ENCODE measurements around the gene HOXA6. TPM values are rescaled to one million over a fixed set of nuclear protein-coding genes. Genes with fewer than 3 reads are reported as not detected.

HOXA6 gene
- polyA plus RNA-seq, 2 of the 4 experiments (the other 2 are of a cell fraction) = 0.90 to 2.1 TPM

DNA sequence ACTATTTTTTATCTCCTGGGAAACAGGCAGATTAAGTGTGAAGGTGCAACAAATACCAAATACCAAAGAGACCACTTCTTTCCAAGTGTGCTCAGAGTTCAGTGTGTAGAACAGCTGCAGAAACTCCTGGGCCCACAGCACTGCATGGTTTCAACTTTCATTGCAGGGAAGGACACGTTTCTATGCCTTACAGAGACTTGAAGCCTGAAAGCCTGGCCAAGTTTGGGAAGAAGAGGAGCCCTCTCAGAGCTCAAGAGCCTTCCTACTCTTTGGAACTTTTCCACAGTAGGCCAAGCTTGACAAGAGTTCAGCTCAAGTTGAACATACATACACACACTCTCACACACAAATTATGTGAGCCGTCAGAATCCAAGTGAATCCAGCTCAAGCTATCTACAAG is 19.5 kb downstream of the HOXA6 start:
- no peak overlapping the region for H3K4me3 ChIP-seq
- FAIRE-seq = peak; percentile 61
- no peak overlapping the region for H3K4me2 ChIP-seq
- no peak for DNase-seq (ENCODE audit: low read depth in 1 of 2, low spot score in 1 of 2)
- no peak for TF ChIP-seq JUN (IDR thresholded peaks at IDR 0.05)
- TF ChIP-seq, protein P1, sequence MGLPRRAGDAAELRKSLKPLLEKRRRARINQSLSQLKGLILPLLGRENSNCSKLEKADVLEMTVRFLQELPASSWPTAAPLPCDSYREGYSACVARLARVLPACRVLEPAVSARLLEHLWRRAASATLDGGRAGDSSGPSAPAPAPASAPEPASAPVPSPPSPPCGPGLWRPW (IDR thresholded peaks at IDR 0.05) = no peak
- TF ChIP-seq POLR2A (IDR thresholded peaks at IDR 0.05; ENCODE audit: low read length) = no peak
- TF ChIP-seq RARB (CRISPR knock-in tag; IDR thresholded peaks at IDR 0.05) = no peak
- TF ChIP-seq ZSCAN20 (CRISPR knock-in tag; IDR thresholded peaks at IDR 0.05) = no peak
- TF ChIP-seq, protein P2, sequence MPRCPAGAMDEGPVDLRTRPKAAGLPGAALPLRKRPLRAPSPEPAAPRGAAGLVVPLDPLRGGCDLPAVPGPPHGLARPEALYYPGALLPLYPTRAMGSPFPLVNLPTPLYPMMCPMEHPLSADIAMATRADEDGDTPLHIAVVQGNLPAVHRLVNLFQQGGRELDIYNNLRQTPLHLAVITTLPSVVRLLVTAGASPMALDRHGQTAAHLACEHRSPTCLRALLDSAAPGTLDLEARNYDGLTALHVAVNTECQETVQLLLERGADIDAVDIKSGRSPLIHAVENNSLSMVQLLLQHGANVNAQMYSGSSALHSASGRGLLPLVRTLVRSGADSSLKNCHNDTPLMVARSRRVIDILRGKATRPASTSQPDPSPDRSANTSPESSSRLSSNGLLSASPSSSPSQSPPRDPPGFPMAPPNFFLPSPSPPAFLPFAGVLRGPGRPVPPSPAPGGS (IDR thresholded peaks at IDR 0.05) = no peak
- no peak for TF ChIP-seq HEYL (CRISPR knock-in tag; IDR thresholded peaks at IDR 0.05)
- no peak for TF ChIP-seq NPAS2 (CRISPR knock-in tag; IDR thresholded peaks at IDR 0.05; ENCODE audit: borderline replicate concordance)
- CTCF ChIA-PET = interaction anchor here (0.9 to 1.9 kb wide), 5 partner anchors 8 to 1235 kb away, joined by 3 to 6 read pairs (median 3); no protein-coding TSS in a partner anchor
- H3K27ac ChIP-seq = no peak overlapping the region
- peaks cover 12% of the 10 kb centered on the region for H3K4me1 ChIP-seq
- 73% methylated on average over 2 of the region's 2 CpGs for WGBS (ENCODE audit: missing lambda C conversion rate)
- POLR2A ChIA-PET = no interaction called here
- H3K9me3 ChIP-seq = no peaks in the 10 kb centered on the region
- no peak for ATAC-seq

DNA sequence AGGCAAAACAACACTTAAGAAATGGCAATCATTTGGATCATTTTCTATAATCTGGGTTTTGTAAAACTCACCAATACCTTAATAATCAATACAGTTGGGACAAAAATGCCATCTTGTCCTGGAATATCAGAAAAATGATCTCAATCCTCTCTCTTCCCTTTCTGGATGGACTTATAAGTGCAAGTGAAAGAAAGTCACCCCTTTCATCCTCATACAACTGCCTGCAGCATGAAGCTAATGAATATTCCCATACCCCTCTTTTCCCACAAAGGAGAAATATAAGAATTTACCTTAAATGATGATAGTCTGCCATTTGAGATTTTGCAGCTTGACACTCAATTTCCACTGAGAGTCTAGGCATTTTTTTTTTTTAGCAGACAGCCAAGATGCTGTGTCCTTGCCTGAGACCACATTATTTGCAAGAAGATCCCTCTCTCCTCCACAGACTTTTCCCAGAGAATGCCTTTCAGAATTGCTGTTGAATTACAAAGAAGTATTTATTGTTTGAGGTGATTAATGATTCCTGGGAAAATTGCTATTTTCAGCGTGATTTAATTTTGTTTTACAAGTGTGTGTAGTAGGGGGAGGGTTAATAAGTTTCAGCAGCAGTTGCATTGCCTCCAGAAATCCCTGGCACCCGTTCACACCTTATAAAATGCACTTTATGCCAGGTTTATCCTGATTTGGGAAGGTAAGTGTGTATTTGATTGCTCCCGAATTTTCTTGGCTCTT is 20.8 kb downstream of the HOXA6 start:
- ATAC-seq (no peak), FAIRE-seq (no peak), DNase-seq (ENCODE audit: low read depth in 1 of 2, low spot score in 1 of 2) (no peak)
- Histone ChIP-seq H3K9me3 (no peaks in the 10 kb centered on the region), H3K4me1 (peaks cover 9% of the 10 kb centered on the region), H3K4me3 (no peak overlapping the region), H3K27ac (no peak overlapping the region), H3K4me2 (no peak overlapping the region)
- ChIA-PET POLR2A (no interaction called here), CTCF (interaction anchor here (0.9 to 1.2 kb wide), 4 partner anchors 11 to 273 kb away, joined by 3 to 6 read pairs (median 4); no protein-coding TSS in a partner anchor)
- TF ChIP-seq SREBF2 (IDR thresholded peaks at IDR 0.05) = no peak
- no peak for TF ChIP-seq NPAS2 (CRISPR knock-in tag; IDR thresholded peaks at IDR 0.05; ENCODE audit: borderline replicate concordance)
- TF ChIP-seq EP300 (IDR thresholded peaks at IDR 0.05) = no peak
- no peak for TF ChIP-seq RCOR1 (IDR thresholded peaks at IDR 0.05; ENCODE audit: low read depth, low read length)
- TF ChIP-seq MAFK (IDR thresholded peaks at IDR 0.05; ENCODE audit: partially characterized antibody) = no peak
- TF ChIP-seq FOXS1 (CRISPR knock-in tag; IDR thresholded peaks at IDR 0.05) = no peak
- TF ChIP-seq, protein P3, sequence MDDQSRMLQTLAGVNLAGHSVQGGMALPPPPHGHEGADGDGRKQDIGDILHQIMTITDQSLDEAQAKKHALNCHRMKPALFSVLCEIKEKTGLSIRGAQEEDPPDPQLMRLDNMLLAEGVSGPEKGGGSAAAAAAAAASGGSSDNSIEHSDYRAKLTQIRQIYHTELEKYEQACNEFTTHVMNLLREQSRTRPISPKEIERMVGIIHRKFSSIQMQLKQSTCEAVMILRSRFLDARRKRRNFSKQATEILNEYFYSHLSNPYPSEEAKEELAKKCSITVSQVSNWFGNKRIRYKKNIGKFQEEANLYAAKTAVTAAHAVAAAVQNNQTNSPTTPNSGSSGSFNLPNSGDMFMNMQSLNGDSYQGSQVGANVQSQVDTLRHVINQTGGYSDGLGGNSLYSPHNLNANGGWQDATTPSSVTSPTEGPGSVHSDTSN (IDR thresholded peaks at IDR 0.05) = no peak
- TF ChIP-seq JUN (IDR thresholded peaks at IDR 0.05) = no peak
- TF ChIP-seq, protein P4, sequence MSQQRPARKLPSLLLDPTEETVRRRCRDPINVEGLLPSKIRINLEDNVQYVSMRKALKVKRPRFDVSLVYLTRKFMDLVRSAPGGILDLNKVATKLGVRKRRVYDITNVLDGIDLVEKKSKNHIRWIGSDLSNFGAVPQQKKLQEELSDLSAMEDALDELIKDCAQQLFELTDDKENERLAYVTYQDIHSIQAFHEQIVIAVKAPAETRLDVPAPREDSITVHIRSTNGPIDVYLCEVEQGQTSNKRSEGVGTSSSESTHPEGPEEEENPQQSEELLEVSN (IDR thresholded peaks at IDR 0.05; ENCODE audit: borderline replicate concordance, low read depth) = no peak
- TF ChIP-seq, protein P5, sequence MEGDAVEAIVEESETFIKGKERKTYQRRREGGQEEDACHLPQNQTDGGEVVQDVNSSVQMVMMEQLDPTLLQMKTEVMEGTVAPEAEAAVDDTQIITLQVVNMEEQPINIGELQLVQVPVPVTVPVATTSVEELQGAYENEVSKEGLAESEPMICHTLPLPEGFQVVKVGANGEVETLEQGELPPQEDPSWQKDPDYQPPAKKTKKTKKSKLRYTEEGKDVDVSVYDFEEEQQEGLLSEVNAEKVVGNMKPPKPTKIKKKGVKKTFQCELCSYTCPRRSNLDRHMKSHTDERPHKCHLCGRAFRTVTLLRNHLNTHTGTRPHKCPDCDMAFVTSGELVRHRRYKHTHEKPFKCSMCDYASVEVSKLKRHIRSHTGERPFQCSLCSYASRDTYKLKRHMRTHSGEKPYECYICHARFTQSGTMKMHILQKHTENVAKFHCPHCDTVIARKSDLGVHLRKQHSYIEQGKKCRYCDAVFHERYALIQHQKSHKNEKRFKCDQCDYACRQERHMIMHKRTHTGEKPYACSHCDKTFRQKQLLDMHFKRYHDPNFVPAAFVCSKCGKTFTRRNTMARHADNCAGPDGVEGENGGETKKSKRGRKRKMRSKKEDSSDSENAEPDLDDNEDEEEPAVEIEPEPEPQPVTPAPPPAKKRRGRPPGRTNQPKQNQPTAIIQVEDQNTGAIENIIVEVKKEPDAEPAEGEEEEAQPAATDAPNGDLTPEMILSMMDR (IDR thresholded peaks at IDR 0.05) = no peak
- TF ChIP-seq PHF8 (IDR thresholded peaks at IDR 0.05; ENCODE audit: borderline replicate concordance, low read depth) = no peak
- no peak for TF ChIP-seq ZC3H11A (IDR thresholded peaks at IDR 0.05)
- TF ChIP-seq RARB (CRISPR knock-in tag; IDR thresholded peaks at IDR 0.05) = no peak
- TF ChIP-seq MYC (IDR thresholded peaks at IDR 0.05; ENCODE audit: borderline replicate concordance, low read length) = no peak
- no peak for TF ChIP-seq ZFP36 (IDR thresholded peaks at IDR 0.05; ENCODE audit: borderline replicate concordance, partially characterized antibody)
- TF ChIP-seq HDAC2 (IDR thresholded peaks at IDR 0.05) = no peak
- TF ChIP-seq POLR2A (IDR thresholded peaks at IDR 0.05; ENCODE audit: low read length) = no peak
- TF ChIP-seq EHMT2 (IDR thresholded peaks at IDR 0.05; ENCODE audit: low read depth) = no peak
- 61% methylated on average over 3 of the region's 3 CpGs for WGBS (ENCODE audit: missing lambda C conversion rate)
